IgD-negative memory B cell (primary cell): ENCODE data around the gene ZIC2. TPM values are rescaled to one million over a fixed set of nuclear protein-coding genes. Genes with fewer than 3 reads are reported as not detected.

Experiments used
- H3K27ac Mint-ChIP-seq, 3 donors: one replicate each; pipeline ENCODE4 v1.8.0; 2020 to 2022; ENCODE audit warnings: mild to moderate bottlenecking in 3 of 3, mixed read lengths in 3 of 3, moderate library complexity in 1 of 3
- H3K27me3 Mint-ChIP-seq: one replicate; pipeline ENCODE4 v1.8.0; 2021; ENCODE audit warnings: mixed read lengths
- H3K36me3 Mint-ChIP-seq: one replicate; pipeline ENCODE4 v1.8.0; 2020; ENCODE audit warnings: mild to moderate bottlenecking, mixed read lengths
- H3K4me1 Mint-ChIP-seq, 3 donors: one replicate each; pipeline ENCODE4 v1.8.0; 2020 to 2022; ENCODE audit warnings: mixed read lengths in 3 of 3, mild to moderate bottlenecking in 1 of 3
- H3K4me3 Mint-ChIP-seq, 4 donors: one replicate each; pipeline ENCODE4 v1.8.0; 2020 to 2022; ENCODE audit warnings: mild to moderate bottlenecking in 4 of 4, mixed read lengths in 4 of 4, moderate library complexity in 3 of 4
- H3K9me3 Mint-ChIP-seq, 3 donors: one replicate each; pipeline ENCODE4 v1.8.0; 2020 to 2021; ENCODE audit warnings: mixed read lengths in 3 of 3, mild to moderate bottlenecking in 1 of 3
- polyA plus RNA-seq: library from polyadenylated mRNA; unstranded; fragments of 300-500 nt; fragmentation: Illumina TruSeq; gene quantifications from one replicate; pipeline ENCODE4 v1.2.3, GENCODE V29; 2021

Gene ZIC2
- polyA plus RNA-seq, 1 donor from 2014 or later, result not detected

- Mint-ChIP-seq H3K4me1 (peaks cover 0 to 10% (median 5%) of the 10 kb centered on the region in 3 donors), H3K36me3 (no peaks in the 10 kb centered on the region), H3K4me3 (peak overlapping the region in 1 of 4 donors; percentile 1), H3K9me3 (peaks cover 0 to 4% (median 0%) of the 10 kb centered on the region in 3 donors), H3K27ac (peak overlapping the region in 1 of 3 donors; percentile 74), H3K27me3 (peaks cover 68% of the 10 kb centered on the region)
Measured at GRCh38 chr13:99955107-99955746, 26.4 kb upstream of the ZIC2 start.

GRCh38 chr13:99955747-99956472, 25.7 kb upstream of the ZIC2 start:
- peaks cover 0 to 4% (median 0%) of the 10 kb centered on the region in 3 donors for H3K9me3 Mint-ChIP-seq
- peaks cover 0 to 10% (median 5%) of the 10 kb centered on the region in 3 donors for H3K4me1 Mint-ChIP-seq
- H3K27ac Mint-ChIP-seq, result peak overlapping the region; percentile 35 to 88 (median 53)
- H3K27me3 Mint-ChIP-seq, result peaks cover 68% of the 10 kb centered on the region
- no peaks in the 10 kb centered on the region for H3K36me3 Mint-ChIP-seq
- H3K4me3 Mint-ChIP-seq, result peak overlapping the region in 2 of 4 donors; percentile 60 to 83

GRCh38 chr13:99956473-99957349, 24.9 kb upstream of the ZIC2 start:
- H3K36me3 Mint-ChIP-seq, result no peaks in the 10 kb centered on the region
- H3K27me3 Mint-ChIP-seq, result peaks cover 72% of the 10 kb centered on the region
- peak overlapping the region; percentile 35 to 88 (median 53) for H3K27ac Mint-ChIP-seq
- peak overlapping the region; percentile 5 to 83 (median 42) for H3K4me3 Mint-ChIP-seq
- peaks cover 0 to 4% (median 0%) of the 10 kb centered on the region in 3 donors for H3K9me3 Mint-ChIP-seq
- H3K4me1 Mint-ChIP-seq, result peaks cover 0 to 10% (median 5%) of the 10 kb centered on the region in 3 donors

- Mint-ChIP-seq H3K4me1 (peaks cover 0 to 10% (median 5%) of the 10 kb centered on the region in 3 donors), H3K27me3 (peaks cover 77% of the 10 kb centered on the region), H3K4me3 (peak overlapping the region in 2 of 4 donors; percentile 41 to 70), H3K9me3 (peaks cover 0 to 4% (median 0%) of the 10 kb centered on the region in 3 donors), H3K36me3 (no peaks in the 10 kb centered on the region), H3K27ac (peak overlapping the region; percentile 39 to 89 (median 43))
Measured at GRCh38 chr13:99958406-99959126, 23.0 kb upstream of the ZIC2 start.

- peaks cover 0 to 10% (median 5%) of the 10 kb centered on the region in 3 donors for H3K4me1 Mint-ChIP-seq
- H3K9me3 Mint-ChIP-seq, result peaks cover 0 to 4% (median 0%) of the 10 kb centered on the region in 3 donors
- H3K27ac Mint-ChIP-seq, result peak overlapping the region in 2 of 3 donors; percentile 43 to 89
- H3K36me3 Mint-ChIP-seq, result no peaks in the 10 kb centered on the region
- peak overlapping the region in 2 of 4 donors; percentile 35 to 59 for H3K4me3 Mint-ChIP-seq
- H3K27me3 Mint-ChIP-seq, result peaks cover 74% of the 10 kb centered on the region
Measured at GRCh38 chr13:99959127-99959539, 22.5 kb upstream of the ZIC2 start.

GRCh38 chr13:99959540-99960230, 21.9 kb upstream of the ZIC2 start:
- H3K4me1 Mint-ChIP-seq, result peaks cover 0 to 10% (median 5%) of the 10 kb centered on the region in 3 donors
- peak overlapping the region in 3 of 4 donors; percentile 16 to 70 (median 65) for H3K4me3 Mint-ChIP-seq
- H3K36me3 Mint-ChIP-seq, result no peaks in the 10 kb centered on the region
- H3K9me3 Mint-ChIP-seq, result peaks cover 0 to 4% (median 0%) of the 10 kb centered on the region in 3 donors
- peak overlapping the region; percentile 84 to 91 (median 89) for H3K27ac Mint-ChIP-seq
- peaks cover 70% of the 10 kb centered on the region for H3K27me3 Mint-ChIP-seq

- Mint-ChIP-seq H3K27ac (peak overlapping the region; percentile 2 to 64 (median 27)), H3K27me3 (peaks cover 66% of the 10 kb centered on the region), H3K36me3 (no peaks in the 10 kb centered on the region), H3K9me3 (peaks cover 0 to 4% (median 0%) of the 10 kb centered on the region in 3 donors), H3K4me1 (peaks cover 0 to 10% (median 5%) of the 10 kb centered on the region in 3 donors), H3K4me3 (no peak overlapping the region)
Measured at GRCh38 chr13:99960663-99961311, 20.8 kb upstream of the ZIC2 start.

GRCh38 chr13:99961636-99962035, 19.9 kb upstream of the ZIC2 start:
- Mint-ChIP-seq H3K9me3 (peaks cover 0 to 4% (median 0%) of the 10 kb centered on the region in 3 donors), H3K27ac (peak overlapping the region in 1 of 3 donors; percentile 2)

GRCh38 chr13:99962242-99962641, 19.3 kb upstream of the ZIC2 start:
- Mint-ChIP-seq H3K4me3 (no peak overlapping the region), H3K27me3 (peaks cover 66% of the 10 kb centered on the region), H3K4me1 (peaks cover 0 to 14% (median 3%) of the 10 kb centered on the region in 3 donors), H3K36me3 (no peaks in the 10 kb centered on the region), H3K27ac (no peak overlapping the region), H3K9me3 (peaks cover 0 to 4% (median 0%) of the 10 kb centered on the region in 3 donors)

More at GRCh38 chr13:99961636-99962035, 19.9 kb upstream of the ZIC2 start:
- H3K27me3 Mint-ChIP-seq, result peaks cover 66% of the 10 kb centered on the region
- no peaks in the 10 kb centered on the region for H3K36me3 Mint-ChIP-seq
- no peak overlapping the region for H3K4me3 Mint-ChIP-seq
- H3K4me1 Mint-ChIP-seq, result peaks cover 0 to 13% (median 3%) of the 10 kb centered on the region in 3 donors

GRCh38 chr13:99963816-99964339, 17.7 kb upstream of the ZIC2 start:
- peaks cover 0 to 2% (median 2%) of the 10 kb centered on the region in 3 donors for H3K9me3 Mint-ChIP-seq
- peaks cover 2% of the 10 kb centered on the region for H3K36me3 Mint-ChIP-seq
- no peak overlapping the region for H3K4me3 Mint-ChIP-seq
- H3K4me1 Mint-ChIP-seq, result peaks cover 0 to 13% (median 7%) of the 10 kb centered on the region in 3 donors
- peak overlapping the region in 1 of 3 donors; percentile 45 for H3K27ac Mint-ChIP-seq
- H3K27me3 Mint-ChIP-seq, result peaks cover 58% of the 10 kb centered on the region

- Mint-ChIP-seq H3K4me1 (peaks cover 7 to 10% (median 8%) of the 10 kb centered on the region in 3 donors), H3K4me3 (peak overlapping the region in 1 of 4 donors; percentile 16), H3K36me3 (peaks cover 2% of the 10 kb centered on the region), H3K9me3 (peaks cover 0 to 4% (median 0%) of the 10 kb centered on the region in 3 donors), H3K27ac (peak overlapping the region in 1 of 3 donors; percentile 67), H3K27me3 (peaks cover 56% of the 10 kb centered on the region)
Measured at GRCh38 chr13:99965329-99966000, 16.1 kb upstream of the ZIC2 start.

GRCh38 chr13:99966064-99966805, 15.3 kb upstream of the ZIC2 start:
- peaks cover 7 to 10% (median 8%) of the 10 kb centered on the region in 3 donors for H3K4me1 Mint-ChIP-seq
- peaks cover 0 to 4% (median 0%) of the 10 kb centered on the region in 3 donors for H3K9me3 Mint-ChIP-seq
- H3K4me3 Mint-ChIP-seq, result peak overlapping the region in 1 of 4 donors; percentile 16
- peaks cover 50% of the 10 kb centered on the region for H3K27me3 Mint-ChIP-seq
- H3K36me3 Mint-ChIP-seq, result peaks cover 2% of the 10 kb centered on the region
- H3K27ac Mint-ChIP-seq, result peak overlapping the region in 2 of 3 donors; percentile 67 to 87
